Central memory CD4-positive, alpha-beta T cell (primary cell): ENCODE results near the gene PDE11A.
"Not testable (repeated sequence)": the region's sequence is repeated elsewhere in the genome, so short reads cannot be mapped to it uniquely, and the experiment has no call there.

Experiments
- DNase-seq: peaks from one replicate; pipeline ENCODE4 v3.0.0; 2022
- total RNA-seq, 3 experiments: gene quantifications; one replicate each; lab custom pipeline; 2026; lab: John Stamatoyannopoulos, UW

Gene PDE11A
- 0 reads per million in 3 experiments for total RNA-seq

- DNase-seq = no peak
Measured at GRCh38 chr2:178072383-178073301, at the start of gene PDE11A. Gene PDE11A (minus strand): TSS chr2:178072777. CDS start chr2:178072437, 340 bp downstream.

GRCh38 chr2:178119179-178119922 is 46.8 kb upstream of the PDE11A start:
- no peak for DNase-seq

DNA sequence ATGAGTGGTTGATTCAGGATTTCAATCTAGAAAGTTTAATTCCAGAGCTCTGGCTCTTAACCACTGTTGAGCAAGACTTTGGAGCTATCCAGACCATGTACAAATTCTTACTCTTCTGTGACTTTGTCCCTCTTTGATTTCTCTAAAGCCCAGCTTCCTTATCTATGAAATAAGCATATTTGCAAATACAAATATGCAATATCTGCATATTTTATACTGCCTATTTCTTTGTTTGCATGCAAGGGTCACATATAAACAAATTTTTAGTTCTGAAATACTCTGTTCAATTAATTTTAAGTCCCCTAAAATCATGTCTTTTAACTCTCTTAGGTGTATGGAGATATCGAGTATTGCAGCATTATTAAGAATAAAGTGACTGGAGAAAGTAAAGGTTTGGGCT is 45.1 kb upstream of the PDE11A start:
- no peak for DNase-seq

DNA sequence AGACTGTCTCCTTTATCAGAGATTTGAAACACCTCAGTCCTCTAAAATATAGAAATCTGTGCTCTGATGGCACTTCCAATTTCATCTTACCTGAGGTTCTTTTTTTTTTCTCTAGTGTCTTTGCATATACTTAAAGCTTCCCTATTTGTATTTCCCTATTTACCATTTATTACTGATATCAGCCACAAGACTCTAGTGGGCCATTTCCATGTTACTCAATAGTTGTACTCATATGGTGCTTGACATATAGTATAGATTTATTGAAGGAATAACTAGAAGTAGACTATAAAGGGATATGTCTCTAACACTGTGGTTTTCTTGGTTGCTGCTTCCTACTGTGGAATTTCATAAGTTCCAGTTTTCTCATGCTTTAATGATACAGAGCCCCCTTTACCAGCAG is 42.7 kb upstream of the PDE11A start:
- no peak for DNase-seq

DNA sequence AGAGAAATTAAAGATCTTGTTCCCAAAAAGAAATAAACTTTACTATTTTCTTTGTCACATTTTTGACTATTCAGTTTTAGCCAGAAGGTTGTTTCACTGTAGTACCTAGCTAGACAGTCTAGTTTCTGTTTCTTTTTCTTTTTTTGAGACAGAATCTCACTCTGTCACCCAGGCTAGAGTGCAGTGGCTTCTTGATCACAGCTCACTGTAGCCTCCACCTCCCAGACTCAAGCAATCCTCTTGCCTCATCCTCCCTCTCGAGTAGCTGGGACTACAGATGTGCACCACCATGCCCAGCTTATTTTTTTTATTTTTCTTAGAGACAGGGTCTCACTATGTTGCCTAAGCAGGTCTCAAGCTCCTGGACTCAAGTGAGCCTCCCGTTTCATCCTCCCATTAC is 41.9 kb upstream of the PDE11A start:
- no peak for DNase-seq

- peak; percentile 74 for DNase-seq
Measured at GRCh38 chr2:178112202-178113152, 39.9 kb upstream of the PDE11A start, which contains the start of gene RBM45. Gene RBM45 (plus strand): TSS chr2:178112437. CDS start chr2:178112547, 110 bp downstream.

- no peak for DNase-seq
Measured at GRCh38 chr2:178111743-178112142, 39.2 kb upstream of the PDE11A start.

DNA sequence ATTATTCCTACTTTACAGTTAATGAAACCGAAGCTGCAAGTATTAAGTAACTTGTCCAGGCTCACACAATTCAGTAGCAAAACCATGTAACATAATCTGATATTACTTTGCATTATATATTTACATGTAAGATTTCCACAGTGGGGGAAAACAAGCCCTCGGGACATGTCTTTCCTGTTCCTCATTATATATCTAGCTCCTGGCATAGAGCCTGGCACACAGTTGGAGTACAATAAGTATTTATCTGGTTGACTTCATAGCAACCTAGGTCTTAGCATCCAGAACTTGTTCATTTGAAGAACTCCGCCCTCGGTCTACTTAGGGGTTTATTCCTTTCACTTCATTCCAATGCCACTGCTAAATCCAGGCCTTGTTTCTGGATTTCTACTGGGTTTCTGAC is 38.1 kb upstream of the PDE11A start:
- DNase-seq = no peak

DNA sequence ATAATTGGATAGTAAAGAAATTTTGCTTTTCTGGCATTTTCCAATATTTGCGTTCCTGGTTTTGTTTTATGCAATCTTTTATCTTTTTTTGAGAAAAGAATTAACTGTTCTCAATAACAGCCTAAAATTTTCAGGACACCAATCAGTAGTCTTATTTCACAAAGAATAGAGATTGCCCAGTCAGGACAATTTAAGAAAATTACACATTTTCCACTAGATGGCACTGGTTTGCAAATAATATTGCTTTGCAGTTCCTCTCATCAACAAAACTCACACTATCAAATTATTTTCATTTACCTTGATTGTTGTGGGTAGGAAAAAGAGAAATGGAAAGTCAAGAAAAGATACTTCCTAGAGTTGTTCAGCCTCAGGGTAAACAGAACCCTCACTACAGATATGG is 37.2 kb upstream of the PDE11A start:
- DNase-seq = peak; percentile 23

DNA sequence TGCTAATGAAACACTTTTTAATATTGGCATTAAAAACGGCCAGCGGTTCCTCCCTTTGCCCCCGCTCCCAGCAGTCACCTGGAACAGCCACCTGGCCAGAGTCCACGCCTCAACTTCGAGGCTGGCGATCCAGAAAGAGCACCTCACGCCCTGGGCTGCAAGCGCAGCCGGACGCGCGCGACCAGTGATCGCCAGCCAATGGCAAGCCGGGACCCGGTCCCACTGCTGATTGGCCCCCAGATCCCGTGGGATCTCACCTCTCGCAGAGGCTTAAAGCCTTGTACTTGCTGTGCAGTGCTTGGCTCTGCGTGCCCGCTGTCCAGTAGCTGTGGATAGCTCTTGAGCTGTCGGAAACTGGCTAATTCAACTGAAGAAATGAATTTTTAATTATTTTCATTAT is 35.6 kb upstream of the PDE11A start:
- no peak for DNase-seq

- DNase-seq = no peak
Measured at GRCh38 chr2:178106053-178106452, 33.5 kb upstream of the PDE11A start.

- DNase-seq = no peak
Measured at GRCh38 chr2:178105566-178105965, 33.0 kb upstream of the PDE11A start.

GRCh38 chr2:178101321-178102079 is 28.9 kb upstream of the PDE11A start:
- no peak for DNase-seq

GRCh38 chr2:178093471-178093870 is 20.9 kb upstream of the PDE11A start:
- no peak for DNase-seq

GRCh38 chr2:178088774-178089270 is 16.2 kb upstream of the PDE11A start:
- no peak for DNase-seq

- no peak for DNase-seq
Measured at GRCh38 chr2:178084273-178084672, 11.7 kb upstream of the PDE11A start.

DNA sequence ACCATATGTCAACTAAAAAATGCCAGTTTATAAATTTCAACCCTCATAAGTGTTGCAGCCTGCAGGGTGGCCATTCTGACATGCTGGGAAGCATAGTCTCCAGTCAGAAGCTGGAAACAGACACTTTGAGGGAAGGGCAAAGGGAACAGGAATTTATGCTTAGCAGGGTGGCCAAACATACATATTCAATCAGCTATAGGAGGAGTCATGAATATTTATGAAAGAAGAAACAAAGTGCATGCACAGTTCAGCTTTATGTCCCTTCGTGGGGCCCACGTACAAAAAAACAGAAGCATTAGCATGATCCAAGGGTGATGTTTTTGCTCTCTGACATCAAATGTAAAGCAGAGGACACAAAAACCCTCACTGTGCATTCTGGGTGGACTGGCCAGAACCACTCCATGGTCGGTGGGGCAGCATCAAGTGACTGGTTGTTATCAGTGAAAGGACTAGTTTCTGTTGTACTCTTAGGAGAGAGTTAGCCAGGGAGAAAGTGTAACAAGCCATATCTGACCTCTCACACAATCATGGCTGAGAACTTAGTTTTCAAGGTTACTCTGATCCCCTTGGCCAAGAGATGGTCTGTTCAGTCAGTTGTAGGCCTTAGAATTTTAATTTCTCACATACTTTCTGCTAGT is 9.9 kb upstream of the PDE11A start:
- DNase-seq = no peak

GRCh38 chr2:178079279-178079678 is 6.7 kb upstream of the PDE11A start:
- not testable (repeated sequence) for DNase-seq

- DNase-seq = no peak
Measured at GRCh38 chr2:178076130-178076529, 3.6 kb upstream of the PDE11A start.

DNA sequence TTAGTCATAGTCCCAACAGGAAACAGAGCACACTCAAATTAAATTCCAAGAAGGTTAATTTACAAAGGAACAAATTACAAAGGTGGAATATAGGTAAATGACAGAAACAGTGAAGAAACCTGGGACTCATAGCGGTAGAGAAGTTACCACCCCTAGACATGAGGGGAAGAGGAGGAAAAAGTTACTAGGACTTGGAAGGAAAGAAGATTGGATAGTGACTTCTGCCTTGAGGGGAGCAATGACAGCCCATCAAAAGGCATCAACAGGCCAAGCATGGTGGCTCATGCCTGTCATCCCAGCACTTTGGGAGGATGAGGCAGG is 2.4 kb upstream of the PDE11A start:
- no peak for DNase-seq
